ENCODE measurements around the gene WWC2.

WWC2 gene

DNA sequence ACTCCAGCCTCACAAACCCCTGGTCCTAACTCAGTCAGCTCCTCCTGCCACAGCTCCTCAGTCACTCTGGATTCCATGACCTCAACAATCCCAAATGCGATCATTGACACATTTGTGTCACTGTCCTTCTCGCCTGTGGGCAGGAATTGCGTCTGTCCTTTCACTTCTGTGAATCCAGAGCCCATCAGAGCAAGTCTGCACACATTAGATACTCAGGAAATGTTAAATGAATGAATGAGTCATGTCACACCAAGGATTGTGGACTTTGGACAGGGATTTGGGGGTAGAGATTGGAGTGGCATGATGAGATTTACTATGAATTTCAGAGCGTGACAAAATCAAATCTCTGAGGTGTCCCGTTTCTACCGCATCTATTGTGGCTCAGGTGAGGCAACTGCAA lies 234.9 kb downstream of the WWC2 start:
- DNase-seq (ENCODE audit: low read depth), result no peak
- TF ChIP-seq, protein P1, sequence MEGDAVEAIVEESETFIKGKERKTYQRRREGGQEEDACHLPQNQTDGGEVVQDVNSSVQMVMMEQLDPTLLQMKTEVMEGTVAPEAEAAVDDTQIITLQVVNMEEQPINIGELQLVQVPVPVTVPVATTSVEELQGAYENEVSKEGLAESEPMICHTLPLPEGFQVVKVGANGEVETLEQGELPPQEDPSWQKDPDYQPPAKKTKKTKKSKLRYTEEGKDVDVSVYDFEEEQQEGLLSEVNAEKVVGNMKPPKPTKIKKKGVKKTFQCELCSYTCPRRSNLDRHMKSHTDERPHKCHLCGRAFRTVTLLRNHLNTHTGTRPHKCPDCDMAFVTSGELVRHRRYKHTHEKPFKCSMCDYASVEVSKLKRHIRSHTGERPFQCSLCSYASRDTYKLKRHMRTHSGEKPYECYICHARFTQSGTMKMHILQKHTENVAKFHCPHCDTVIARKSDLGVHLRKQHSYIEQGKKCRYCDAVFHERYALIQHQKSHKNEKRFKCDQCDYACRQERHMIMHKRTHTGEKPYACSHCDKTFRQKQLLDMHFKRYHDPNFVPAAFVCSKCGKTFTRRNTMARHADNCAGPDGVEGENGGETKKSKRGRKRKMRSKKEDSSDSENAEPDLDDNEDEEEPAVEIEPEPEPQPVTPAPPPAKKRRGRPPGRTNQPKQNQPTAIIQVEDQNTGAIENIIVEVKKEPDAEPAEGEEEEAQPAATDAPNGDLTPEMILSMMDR (conservative IDR thresholded peaks at IDR 0.05; ENCODE audit: low read length), result no peak
- no peak overlapping the region for H3K4me3 ChIP-seq (ENCODE audit: low read length)

GRCh38 chr4:183335369-183335940 lies 236.4 kb downstream of the WWC2 start:
- TF ChIP-seq, protein P1 (conservative IDR thresholded peaks at IDR 0.05; ENCODE audit: low read length), result no peak

GRCh38 chr4:183337349-183337748 lies 238.3 kb downstream of the WWC2 start:
- no peak overlapping the region for H3K4me3 ChIP-seq (ENCODE audit: low read length)
- no peak for DNase-seq (ENCODE audit: low read depth)
- TF ChIP-seq, protein P1 (conservative IDR thresholded peaks at IDR 0.05; ENCODE audit: low read length), result no peak

More at GRCh38 chr4:183335369-183335940, 236.4 kb downstream of the WWC2 start:
- no peak overlapping the region for H3K4me3 ChIP-seq (ENCODE audit: low read length)
- DNase-seq (ENCODE audit: low read depth), result peak; percentile 97

GRCh38 chr4:183337833-183338232 lies 238.8 kb downstream of the WWC2 start:
- no peak for DNase-seq (ENCODE audit: low read depth)
- TF ChIP-seq, protein P1 (conservative IDR thresholded peaks at IDR 0.05; ENCODE audit: low read length), result no peak
- no peak overlapping the region for H3K4me3 ChIP-seq (ENCODE audit: low read length)

- no peak overlapping the region for H3K4me3 ChIP-seq (ENCODE audit: low read length)
- peak; percentile 29 for DNase-seq (ENCODE audit: low read depth)
- TF ChIP-seq, protein P1 (conservative IDR thresholded peaks at IDR 0.05; ENCODE audit: low read length), result no peak
Measured at GRCh38 chr4:183342541-183343533, 243.8 kb downstream of the WWC2 start.

GRCh38 chr4:183343730-183344129 lies 244.7 kb downstream of the WWC2 start:
- no peak overlapping the region for H3K4me3 ChIP-seq (ENCODE audit: low read length)
- DNase-seq (ENCODE audit: low read depth), result no peak
- TF ChIP-seq, protein P1 (conservative IDR thresholded peaks at IDR 0.05; ENCODE audit: low read length), result no peak
